Right atrium auricular region (tissue), 2 donors: ENCODE measurements around the gene SCPEP1. TPM values are rescaled to one million over a fixed set of nuclear protein-coding genes. Genes with fewer than 3 reads are reported as not detected.

Experiments used
- DNase-seq: peaks from one replicate; pipeline ENCODE4 v3.0.0-alpha.2; 2019; ENCODE audit warnings: low spot score
- H3K27ac ChIP-seq, 2 donors: fragments of 200-600 bp; sonication (generic); 1 replicate in 1 of 2; 2 replicates in 1 of 2; pipeline ENCODE4 v1.5.1; 2016 to 2019
- H3K27me3 ChIP-seq, 2 donors: fragments of 200-600 bp; sonication (generic); one replicate each; pipeline versions ENCODE4 v1.5.1 to v1.6.0; 2017 to 2019
- H3K36me3 ChIP-seq: fragments of 200-600 bp; sonication (generic); one replicate; pipeline ENCODE4 v1.5.1; 2016
- H3K4me1 ChIP-seq, 2 donors: fragments of 200-600 bp; sonication (generic); one replicate each; pipeline versions ENCODE4 v1.5.1 to v1.6.0; 2017 to 2019
- H3K4me3 ChIP-seq, 2 donors: fragments of 200-600 bp; sonication (generic); 1 replicate in 1 of 2; 2 replicates in 1 of 2; pipeline ENCODE4 v1.5.1; 2017 to 2019; ENCODE audit warnings: mild to moderate bottlenecking in 1 of 2, moderate library complexity in 1 of 2
- H3K9me3 ChIP-seq, 2 donors: fragments of 200-600 bp; sonication (generic); one replicate each; pipeline ENCODE4 v1.5.1; 2019
- CTCF ChIP-seq, 2 donors: fragments of 200-600 bp; sonication (generic); IDR thresholded peaks; one replicate each; pipeline ENCODE4 v1.5.1; 2019; ENCODE audit warnings: antibody characterized with exemption in 2 of 2
- total RNA-seq, 2 donors: library from RNA; depleted of rRNA; stranded (reverse); fragments of >200 nt; gene quantifications; one replicate each; pipeline ENCODE4 v1.1.0, GENCODE V29; 2016

Gene SCPEP1
- total RNA-seq, 2 donors from 2014 or later, result 42.3 to 54.2 TPM

GRCh38 chr17:56995766-56996165, 17.8 kb downstream of the SCPEP1 start:
- peaks cover 67% of the 10 kb centered on the region for H3K36me3 ChIP-seq

GRCh38 chr17:56997313-56997712, 19.4 kb downstream of the SCPEP1 start:
- no peaks in the 10 kb centered on the region for H3K9me3 ChIP-seq
- H3K36me3 ChIP-seq, result peaks cover 66% of the 10 kb centered on the region
- no peak for DNase-seq
- no peak for TF ChIP-seq CTCF (IDR thresholded peaks at IDR 0.05)
- no peak overlapping the region for H3K4me3 ChIP-seq
- H3K27ac ChIP-seq, result no peak overlapping the region
- H3K27me3 ChIP-seq, result no peaks in the 10 kb centered on the region
- no peaks in the 10 kb centered on the region for H3K4me1 ChIP-seq

More at GRCh38 chr17:56995766-56996165, 17.8 kb downstream of the SCPEP1 start:
- no peaks in the 10 kb centered on the region for H3K9me3 ChIP-seq
- H3K4me3 ChIP-seq, result no peak overlapping the region
- H3K4me1 ChIP-seq, result no peaks in the 10 kb centered on the region
- no peak overlapping the region for H3K27ac ChIP-seq
- TF ChIP-seq CTCF (IDR thresholded peaks at IDR 0.05), result no peak
- no peak for DNase-seq
- no peaks in the 10 kb centered on the region for H3K27me3 ChIP-seq

- TF ChIP-seq CTCF (IDR thresholded peaks at IDR 0.05), result no peak
- H3K36me3 ChIP-seq, result peaks cover 48% of the 10 kb centered on the region
- H3K27ac ChIP-seq, result no peak overlapping the region
- H3K4me1 ChIP-seq, result no peaks in the 10 kb centered on the region
- no peaks in the 10 kb centered on the region for H3K27me3 ChIP-seq
- no peaks in the 10 kb centered on the region for H3K9me3 ChIP-seq
- no peak for DNase-seq
- H3K4me3 ChIP-seq, result no peak overlapping the region
Measured at GRCh38 chr17:57001541-57001940, 23.6 kb downstream of the SCPEP1 start.

- Histone ChIP-seq H3K27ac (no peak overlapping the region), H3K27me3 (no peaks in the 10 kb centered on the region), H3K4me3 (no peak overlapping the region), H3K36me3 (peaks cover 41% of the 10 kb centered on the region), H3K4me1 (no peaks in the 10 kb centered on the region), H3K9me3 (no peaks in the 10 kb centered on the region)
- TF ChIP-seq CTCF (IDR thresholded peaks at IDR 0.05), result no peak
- DNase-seq, result no peak
Measured at GRCh38 chr17:57002904-57003303, 25.0 kb downstream of the SCPEP1 start.

- TF ChIP-seq CTCF (IDR thresholded peaks at IDR 0.05), result peak in 1 of 2 donors; percentile 53
- Histone ChIP-seq H3K9me3 (no peaks in the 10 kb centered on the region), H3K27me3 (no peaks in the 10 kb centered on the region), H3K36me3 (peaks cover 27% of the 10 kb centered on the region), H3K4me3 (no peak overlapping the region), H3K4me1 (no peaks in the 10 kb centered on the region), H3K27ac (no peak overlapping the region)
- DNase-seq, result no peak
Measured at GRCh38 chr17:57004944-57005579, 27.1 kb downstream of the SCPEP1 start.

- DNase-seq, result no peak
- Histone ChIP-seq H3K4me3 (no peak overlapping the region), H3K27ac (no peak overlapping the region), H3K4me1 (no peaks in the 10 kb centered on the region), H3K27me3 (no peaks in the 10 kb centered on the region), H3K36me3 (peaks cover 25% of the 10 kb centered on the region), H3K9me3 (no peaks in the 10 kb centered on the region)
- TF ChIP-seq CTCF (IDR thresholded peaks at IDR 0.05), result no peak
Measured at GRCh38 chr17:57006040-57006439, 28.1 kb downstream of the SCPEP1 start.
